WTC11 (cell line): ENCODE measurements around the gene LDLRAD3. TPM values are rescaled to one million over a fixed set of nuclear protein-coding genes. Genes with fewer than 3 reads are reported as not detected.

Source experiments
- ATAC-seq: fragments of 200-7000 bp; cut with Tn5 transposase; 2 replicates; pipeline ENCODE4 v1.10.0; 2021; ENCODE audit warnings: mild to moderate bottlenecking, moderate library complexity
- CTCF ChIA-PET: fragments of 300-600 bp; sonication (Branson Sonifier 250); formaldehyde crosslinking; loops from one replicate; lab custom pipeline; 2021; ENCODE audit warnings: antibody characterized with exemption; lab: Charles Lee
- POLR2A ChIA-PET: fragments of 350-600 bp; sonication (Branson Sonifier 250); formaldehyde crosslinking; loops from one replicate; lab custom pipeline; 2021; ENCODE audit warnings: antibody characterized with exemption; lab: Charles Lee
- DNase-seq: peaks from one replicate; pipeline ENCODE4 v3.0.0; 2021; ENCODE audit warnings: low spot score
- H3K27ac Mint-ChIP-seq: 2 replicates; pipeline ENCODE4 v1.8.0; 2021; ENCODE audit warnings: mixed read lengths
- H3K27me3 Mint-ChIP-seq: 2 replicates; pipeline ENCODE4 v1.8.0; 2021; ENCODE audit warnings: low read depth, mild to moderate bottlenecking, moderate library complexity, mixed read lengths
- H3K36me3 Mint-ChIP-seq: 2 replicates; pipeline ENCODE4 v1.8.0; 2021; ENCODE audit warnings: mixed read lengths
- H3K4me1 Mint-ChIP-seq: 2 replicates; pipeline ENCODE4 v1.8.0; 2022; ENCODE audit warnings: mixed read lengths
- H3K4me3 Mint-ChIP-seq: 2 replicates; pipeline ENCODE4 v1.8.0; 2021; ENCODE audit warnings: mild to moderate bottlenecking, moderate library complexity, mixed read lengths
- H3K9me3 Mint-ChIP-seq: 2 replicates; pipeline ENCODE4 v1.8.0; 2021; ENCODE audit warnings: mixed read lengths
- EMX1 ChIP-seq: fragments of 250-450 bp; sonication (Bioruptor Pico); IDR thresholded peaks from 2 replicates; pipeline ENCODE4 v1.8.0; 2021; ENCODE audit warnings: mild to moderate bottlenecking
- GRHL2 ChIP-seq: fragments of 250-450 bp; sonication (Bioruptor Pico); IDR thresholded peaks from 2 replicates; pipeline ENCODE4 v1.8.0; 2022; ENCODE audit warnings: mild to moderate bottlenecking, moderate library complexity; ENCODE audit not compliant: insufficient replicate concordance, severe bottlenecking
- GTF2I ChIP-seq: fragments of 250-450 bp; sonication (Bioruptor Pico); conservative IDR thresholded peaks from 2 replicates; pipeline ENCODE4 v1.4.0; 2021; ENCODE audit warnings: mild to moderate bottlenecking
- HMGXB4 ChIP-seq: sonication (generic); formaldehyde crosslinking; IDR thresholded peaks from 2 replicates; pipeline ENCODE4 v1.8.1; 2023; ENCODE audit warnings: mild to moderate bottlenecking, moderate library complexity, missing genetic modification reagents
- NR2C2 ChIP-seq: sonication (generic); formaldehyde crosslinking; IDR thresholded peaks from 2 replicates; pipeline ENCODE4 v1.8.0; 2022; ENCODE audit warnings: mild to moderate bottlenecking, missing genetic modification reagents
- SP1 ChIP-seq: sonication (generic); formaldehyde crosslinking; conservative IDR thresholded peaks from 2 replicates; pipeline ENCODE4 v1.8.1; 2022; ENCODE audit warnings: missing genetic modification reagents
- TEAD1 ChIP-seq: sonication (generic); formaldehyde crosslinking; IDR thresholded peaks from 2 replicates; pipeline ENCODE4 v1.8.0; 2022; ENCODE audit warnings: mild to moderate bottlenecking, missing genetic modification reagents
- ZBTB43 ChIP-seq: sonication (generic); formaldehyde crosslinking; IDR thresholded peaks from 2 replicates; pipeline ENCODE4 v1.8.1; 2023; ENCODE audit warnings: mild to moderate bottlenecking, missing genetic modification reagents
- ZNF121 ChIP-seq: sonication (generic); formaldehyde crosslinking; IDR thresholded peaks from 2 replicates; pipeline ENCODE4 v1.8.0; 2023; ENCODE audit warnings: missing genetic modification reagents
- ZNF281 ChIP-seq: sonication (generic); formaldehyde crosslinking; IDR thresholded peaks from 2 replicates; pipeline ENCODE4 v1.8.0; 2023; ENCODE audit warnings: mild to moderate bottlenecking, missing genetic modification reagents
- ZNF317 ChIP-seq: sonication (generic); formaldehyde crosslinking; IDR thresholded peaks from 2 replicates; pipeline ENCODE4 v1.8.1; 2023; ENCODE audit warnings: low read depth, mild to moderate bottlenecking, moderate library complexity, missing genetic modification reagents, borderline replicate concordance
- ZNF416 ChIP-seq: fragments of 250-450 bp; sonication (Bioruptor Pico); IDR thresholded peaks from 2 replicates; pipeline ENCODE4 v1.9.0; 2021; ENCODE audit warnings: mild to moderate bottlenecking, inconsistent platforms
- total RNA-seq: library from RNA; stranded (reverse); gene quantifications from 3 replicates; pipeline ENCODE4 v1.2.3, GENCODE V29; 2021
- TF ChIP-seq, protein P1 (sequence below): sonication (generic); formaldehyde crosslinking; IDR thresholded peaks from 2 replicates; pipeline ENCODE4 v1.8.1; 2023; ENCODE audit warnings: mild to moderate bottlenecking, missing genetic modification reagents, moderate library complexity
- TF ChIP-seq, protein P2 (sequence below): fragments of 250-450 bp; sonication (Bioruptor Pico); IDR thresholded peaks from 2 replicates; pipeline ENCODE4 v1.9.0; 2021; ENCODE audit warnings: moderate library complexity, mild to moderate bottlenecking, inconsistent platforms, borderline replicate concordance

LDLRAD3 gene
- total RNA-seq, 1 experiment from 2014 or later: 14.5 TPM

- TF ChIP-seq HMGXB4 (CRISPR knock-in tag) (no peak), SP1 (CRISPR knock-in tag) (no peak), ZBTB43 (CRISPR knock-in tag) (no peak), EMX1 (CRISPR knock-in tag) (no peak), GRHL2 (CRISPR knock-in tag) (no peak)
- TF ChIP-seq, protein P1, sequence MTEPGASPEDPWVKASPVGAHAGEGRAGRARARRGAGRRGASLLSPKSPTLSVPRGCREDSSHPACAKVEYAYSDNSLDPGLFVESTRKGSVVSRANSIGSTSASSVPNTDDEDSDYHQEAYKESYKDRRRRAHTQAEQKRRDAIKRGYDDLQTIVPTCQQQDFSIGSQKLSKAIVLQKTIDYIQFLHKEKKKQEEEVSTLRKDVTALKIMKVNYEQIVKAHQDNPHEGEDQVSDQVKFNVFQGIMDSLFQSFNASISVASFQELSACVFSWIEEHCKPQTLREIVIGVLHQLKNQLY (CRISPR knock-in tag): no peak
These were observed 125.8 kb downstream of the LDLRAD3 start (continued) for GRCh38 chr11:36069576-36070212.

- CTCF ChIA-PET: interaction anchor here (0.6 to 7.1 kb wide), 57 partner anchors 9 to 592 kb away, joined by 3 to 217 read pairs (median 4); partner anchors contain the start of gene LDLRAD3
- H3K27ac Mint-ChIP-seq: peak overlapping the region; percentile 94
- DNase-seq: peak; percentile 31
- peaks cover 28% of the 10 kb centered on the region for H3K9me3 Mint-ChIP-seq
- H3K36me3 Mint-ChIP-seq: peaks cover 33% of the 10 kb centered on the region
- no peaks in the 10 kb centered on the region; the same call in 1 of the 2 replicates for H3K27me3 Mint-ChIP-seq
- H3K4me3 Mint-ChIP-seq: peak overlapping the region; percentile 0; the same call in 1 of the 2 replicates
- POLR2A ChIA-PET: interaction anchor here (1.0 to 1.5 kb wide), 2 partner anchors 41 to 248 kb away, joined by 4 to 11 read pairs; no protein-coding TSS in a partner anchor
- peaks cover 61% of the 10 kb centered on the region for H3K4me1 Mint-ChIP-seq
- peak; percentile 71 for ATAC-seq
- TF ChIP-seq ZNF121 (peak; percentile 81; the same call in 1 of the 2 replicates), TEAD1 (CRISPR knock-in tag) (0 out of 2 replicates have a peak, but pooled peaks have one; percentile 60), ZNF416 (no peak), ZNF317 (0 out of 2 replicates have a peak, but pooled peaks have one; percentile 68)
- TF ChIP-seq, protein P2, sequence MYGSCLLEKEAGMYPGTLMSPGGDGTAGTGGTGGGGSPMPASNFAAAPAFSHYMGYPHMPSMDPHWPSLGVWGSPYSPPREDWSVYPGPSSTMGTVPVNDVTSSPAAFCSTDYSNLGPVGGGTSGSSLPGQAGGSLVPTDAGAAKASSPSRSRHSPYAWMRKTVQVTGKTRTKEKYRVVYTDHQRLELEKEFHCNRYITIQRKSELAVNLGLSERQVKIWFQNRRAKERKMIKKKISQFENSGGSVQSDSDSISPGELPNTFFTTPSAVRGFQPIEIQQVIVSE (CRISPR knock-in tag): no peak
These were observed 126.5 kb downstream of the LDLRAD3 start for GRCh38 chr11:36070213-36070953.

- Mint-ChIP-seq H3K9me3 (peaks cover 31% of the 10 kb centered on the region), H3K27me3 (no peaks in the 10 kb centered on the region; the same call in 1 of the 2 replicates)
- no peak for DNase-seq
- TF ChIP-seq ZNF281 (no peak), NR2C2 (CRISPR knock-in tag) (no peak), GTF2I (CRISPR knock-in tag) (no peak), EMX1 (CRISPR knock-in tag) (no peak)
- TF ChIP-seq, all 79 proteins: peak for 0
- ChIA-PET POLR2A (no interaction called here), CTCF (interaction anchor here (1.4 to 7.1 kb wide), 7 partner anchors 14 to 248 kb away, joined by 3 to 217 read pairs (median 10); no protein-coding TSS in a partner anchor)
- no peak for ATAC-seq
- H3K27ac Mint-ChIP-seq: peak overlapping the region; percentile 94
- peaks cover 61% of the 10 kb centered on the region for H3K4me1 Mint-ChIP-seq
- peaks cover 36% of the 10 kb centered on the region for H3K36me3 Mint-ChIP-seq
- peak overlapping the region; percentile 0; the same call in 1 of the 2 replicates for H3K4me3 Mint-ChIP-seq
These were observed 127.1 kb downstream of the LDLRAD3 start for GRCh38 chr11:36070954-36071330.
